Bronchial epithelial cell (primary cell): ENCODE data around the gene WFDC5. TPM values are rescaled to one million over a fixed set of nuclear protein-coding genes. Genes with fewer than 3 reads are reported as not detected.

Experiments
- DNase-seq: peaks from one replicate; pipeline ENCODE4 v3.0.0-alpha.2; 2010; ENCODE audit warnings: low read depth
- FAIRE-seq: peaks from 2 replicates; lab custom pipeline; 2011; peaks lifted over from hg19 to GRCh38; lab: Jason Lieb, UNC
- H3K27me3 ChIP-seq: 2 replicates; pipeline ENCODE4 v1.5.1; 2011; ENCODE audit warnings: low read length; ENCODE audit not compliant: control insufficient read depth, insufficient read depth
- H3K36me3 ChIP-seq: 2 replicates; pipeline ENCODE4 v1.5.1; 2011; ENCODE audit warnings: low read length; ENCODE audit not compliant: control insufficient read depth, insufficient read depth
- H3K4me3 ChIP-seq: 2 replicates; pipeline ENCODE4 v1.5.1; 2011; ENCODE audit warnings: mild to moderate bottlenecking, low read depth, low read length, control low read depth
- total RNA-seq: library from RNA; depleted of rRNA; stranded (reverse); fragments of >200 nt; gene quantifications from 2 replicates; pipeline ENCODE4 v1.2.1, GENCODE V29; 2014
- TF ChIP-seq, protein P1 (sequence below): IDR thresholded peaks from 2 replicates; pipeline ENCODE4 v1.5.1; 2011; ENCODE audit warnings: mild to moderate bottlenecking, moderate library complexity, low read length, control low read depth, inconsistent platforms; ENCODE audit not compliant: insufficient read depth, severe bottlenecking

Gene WFDC5
- total RNA-seq, 1 donor from 2014 or later = 0.79 TPM

DNA sequence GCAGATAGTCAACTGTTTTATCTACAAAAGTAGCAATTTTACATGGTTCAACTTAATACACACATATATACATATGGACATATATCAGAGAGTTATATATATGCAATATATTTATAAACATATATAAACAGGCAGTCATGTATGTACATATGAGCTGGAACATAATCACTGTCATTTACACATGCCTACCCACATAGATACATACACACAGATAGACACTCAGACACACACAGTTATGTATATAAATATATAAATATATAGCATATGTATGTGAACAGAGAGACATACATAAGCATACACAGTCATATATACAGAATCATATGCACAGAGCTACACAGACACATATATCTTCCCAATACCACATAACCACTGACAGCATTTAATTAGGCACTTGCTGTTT is 2.2 kb downstream of the WFDC5 start:
- no peak for FAIRE-seq

DNA sequence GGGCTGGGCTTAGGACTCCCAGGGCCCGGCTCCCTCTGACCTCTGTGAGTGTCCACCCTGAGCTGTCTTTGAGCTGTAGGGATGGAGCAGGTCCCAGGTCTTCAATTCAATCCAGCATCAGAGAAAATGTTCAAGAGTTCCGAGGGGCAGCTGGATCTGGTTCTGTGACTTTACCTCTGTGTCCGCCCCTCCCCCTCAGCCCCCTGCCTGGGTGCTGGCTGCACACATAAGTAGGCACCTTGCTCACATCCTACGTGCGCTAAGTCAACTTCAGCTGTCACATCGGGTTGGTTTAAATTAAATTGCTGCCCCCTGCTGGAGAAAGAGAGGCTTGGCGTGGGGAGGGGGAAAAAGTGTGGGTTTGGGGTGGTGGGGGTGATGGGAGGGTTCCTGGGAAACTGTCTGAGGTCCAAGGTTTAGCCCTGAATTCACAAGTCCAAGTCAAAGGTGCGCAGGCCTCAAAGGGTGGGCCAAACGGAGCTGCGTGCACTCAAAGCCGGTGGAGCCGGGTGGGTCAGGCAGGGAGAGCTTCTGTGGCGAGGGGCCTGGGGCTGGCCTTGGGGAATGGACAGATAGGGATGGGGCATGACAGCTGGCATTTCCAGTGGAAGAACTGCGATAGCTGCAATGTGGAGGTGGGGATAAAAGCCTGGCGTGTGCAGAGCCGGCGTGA is 3.0 kb downstream of the WFDC5 start:
- TF ChIP-seq, protein P1, sequence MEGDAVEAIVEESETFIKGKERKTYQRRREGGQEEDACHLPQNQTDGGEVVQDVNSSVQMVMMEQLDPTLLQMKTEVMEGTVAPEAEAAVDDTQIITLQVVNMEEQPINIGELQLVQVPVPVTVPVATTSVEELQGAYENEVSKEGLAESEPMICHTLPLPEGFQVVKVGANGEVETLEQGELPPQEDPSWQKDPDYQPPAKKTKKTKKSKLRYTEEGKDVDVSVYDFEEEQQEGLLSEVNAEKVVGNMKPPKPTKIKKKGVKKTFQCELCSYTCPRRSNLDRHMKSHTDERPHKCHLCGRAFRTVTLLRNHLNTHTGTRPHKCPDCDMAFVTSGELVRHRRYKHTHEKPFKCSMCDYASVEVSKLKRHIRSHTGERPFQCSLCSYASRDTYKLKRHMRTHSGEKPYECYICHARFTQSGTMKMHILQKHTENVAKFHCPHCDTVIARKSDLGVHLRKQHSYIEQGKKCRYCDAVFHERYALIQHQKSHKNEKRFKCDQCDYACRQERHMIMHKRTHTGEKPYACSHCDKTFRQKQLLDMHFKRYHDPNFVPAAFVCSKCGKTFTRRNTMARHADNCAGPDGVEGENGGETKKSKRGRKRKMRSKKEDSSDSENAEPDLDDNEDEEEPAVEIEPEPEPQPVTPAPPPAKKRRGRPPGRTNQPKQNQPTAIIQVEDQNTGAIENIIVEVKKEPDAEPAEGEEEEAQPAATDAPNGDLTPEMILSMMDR = peak; percentile 46
- H3K4me3 ChIP-seq = no peak overlapping the region
- FAIRE-seq (no peak), DNase-seq (no peak)
- H3K36me3 ChIP-seq = no peaks in the 10 kb centered on the region
- H3K27me3 ChIP-seq = peaks cover 3% of the 10 kb centered on the region

More for the DNA sequence above, 2.2 kb downstream of the WFDC5 start:
- Histone ChIP-seq H3K36me3 (no peaks in the 10 kb centered on the region), H3K27me3 (peaks cover 3% of the 10 kb centered on the region), H3K4me3 (no peak overlapping the region)
- no peak for DNase-seq
- TF ChIP-seq, protein P1 = no peak

DNA sequence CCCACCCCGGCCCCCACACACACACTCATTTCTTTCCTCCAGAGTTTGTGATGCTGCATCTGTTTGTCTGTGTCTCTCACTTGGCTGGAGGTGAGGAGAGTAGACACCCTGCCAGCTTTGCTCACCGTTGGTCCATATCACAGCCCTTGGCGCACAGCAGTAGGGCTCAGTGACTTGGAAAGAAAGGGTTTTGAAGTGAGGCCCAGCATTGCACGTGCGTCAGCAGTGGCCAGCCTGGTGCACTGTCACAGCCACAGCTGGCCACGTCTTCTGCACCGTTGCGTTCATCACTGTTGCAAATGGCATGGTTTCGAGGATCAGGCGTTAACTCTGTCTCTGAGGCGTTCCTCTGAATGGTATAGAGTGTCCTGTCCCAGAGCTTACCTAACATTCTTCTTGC is 3.7 kb downstream of the WFDC5 start:
- DNase-seq (no peak), FAIRE-seq (no peak)
- peaks cover 3% of the 10 kb centered on the region for H3K27me3 ChIP-seq
- no peaks in the 10 kb centered on the region for H3K36me3 ChIP-seq
- H3K4me3 ChIP-seq = no peak overlapping the region
- TF ChIP-seq, protein P1 = no peak

DNA sequence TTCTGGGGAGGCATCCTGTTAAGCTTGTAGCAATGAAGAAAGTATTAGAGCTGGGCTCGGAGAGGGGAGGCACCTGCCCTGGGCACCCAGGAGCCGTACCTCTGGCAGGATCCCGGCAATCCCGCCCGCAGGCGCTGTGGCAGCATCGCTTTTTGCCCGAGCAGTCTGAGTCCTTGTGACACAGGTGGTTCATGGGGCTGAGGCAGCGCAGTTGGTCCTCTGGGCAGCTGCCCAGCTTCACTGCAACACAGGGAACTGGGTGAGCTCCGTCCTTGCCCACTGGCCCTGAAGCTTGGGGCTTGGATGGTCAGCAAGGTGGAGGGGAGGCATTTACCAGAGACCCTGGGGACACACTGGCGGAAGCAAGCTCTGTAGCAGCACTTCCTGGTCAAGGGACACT is 4.7 kb downstream of the WFDC5 start:
- H3K36me3 ChIP-seq = no peaks in the 10 kb centered on the region
- no peak for DNase-seq
- peaks cover 3% of the 10 kb centered on the region for H3K27me3 ChIP-seq
- no peak for FAIRE-seq
- TF ChIP-seq, protein P1 = no peak
- no peak overlapping the region for H3K4me3 ChIP-seq

DNA sequence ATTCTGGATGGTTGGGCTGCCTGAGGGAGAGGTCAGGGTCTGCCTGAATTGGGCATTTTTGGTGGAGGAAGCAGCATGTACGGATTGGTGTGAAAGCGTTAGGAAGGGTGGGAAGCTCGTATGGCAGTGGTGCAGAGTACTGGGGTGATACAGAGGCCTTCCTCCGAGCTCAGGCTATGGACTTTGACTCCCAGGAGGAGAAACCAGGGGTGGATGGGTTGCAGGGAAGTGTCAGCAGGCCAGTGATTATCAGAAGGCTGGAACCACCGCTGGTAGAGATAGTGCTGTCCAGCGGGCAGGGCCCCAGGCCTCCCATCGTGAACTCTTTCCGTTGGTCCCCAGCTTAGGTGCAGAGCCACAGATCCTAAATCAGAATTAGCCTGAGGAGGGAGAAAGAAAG is 5.3 kb downstream of the WFDC5 start:
- H3K27me3 ChIP-seq = peaks cover 3% of the 10 kb centered on the region
- H3K4me3 ChIP-seq = no peak overlapping the region
- DNase-seq = no peak
- TF ChIP-seq, protein P1 = no peak
- no peak for FAIRE-seq
- no peaks in the 10 kb centered on the region for H3K36me3 ChIP-seq

DNA sequence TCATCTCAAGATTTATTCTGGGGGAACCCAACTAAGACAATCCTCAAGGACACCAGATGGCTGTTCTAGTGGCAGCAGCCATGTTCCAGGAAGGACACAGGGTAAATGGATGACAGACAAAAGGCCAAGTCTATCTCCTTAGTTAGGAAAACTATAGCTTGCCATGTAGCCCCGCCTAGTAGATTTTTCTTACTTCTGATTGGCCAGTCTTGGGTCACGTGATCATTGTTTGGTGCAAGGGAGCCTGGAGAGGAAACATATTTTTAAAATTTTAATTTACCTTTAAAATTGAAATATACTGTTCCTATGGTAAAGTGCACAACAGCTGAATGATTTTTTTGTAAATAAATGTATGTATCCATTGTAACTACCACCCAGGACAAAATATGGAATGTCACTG is 9.7 kb downstream of the WFDC5 start:
- DNase-seq = no peak
- H3K27me3 ChIP-seq = peaks cover 2% of the 10 kb centered on the region
- FAIRE-seq = no peak
- TF ChIP-seq, protein P1 = no peak
- no peak overlapping the region for H3K4me3 ChIP-seq
- no peaks in the 10 kb centered on the region for H3K36me3 ChIP-seq
